Nephron (organoid): Measurements from ENCODE around the gene DES.
A peak's percentile ranks its signal among the peaks of the same experiment; 100 is the strongest.
"Not testable (repeated sequence)": the region's sequence is repeated elsewhere in the genome, so short reads cannot be mapped to it uniquely, and the experiment has no call there.

Experiments used
- H3K27ac Mint-ChIP-seq, 3 experiments: 2 replicates each; pipeline ENCODE4 v1.8.0; 2020; ENCODE audit warnings: mixed read lengths in 3 of 3, mild to moderate bottlenecking in 2 of 3, moderate library complexity in 1 of 3
- H3K27me3 Mint-ChIP-seq: 2 replicates; pipeline ENCODE4 v1.8.0; 2021; ENCODE audit warnings: low read depth, mild to moderate bottlenecking, moderate library complexity, mixed read lengths
- H3K36me3 Mint-ChIP-seq: 2 replicates; pipeline ENCODE4 v1.8.0; 2020; ENCODE audit warnings: low read depth, mixed read lengths
- H3K4me1 Mint-ChIP-seq: 2 replicates; pipeline ENCODE4 v1.8.0; 2020; ENCODE audit warnings: mixed read lengths
- H3K4me3 Mint-ChIP-seq, 3 experiments: 2 replicates each; pipeline ENCODE4 v1.8.0; 2020; ENCODE audit warnings: mild to moderate bottlenecking in 3 of 3, mixed read lengths in 3 of 3, moderate library complexity in 2 of 3
- H3K9me3 Mint-ChIP-seq: 2 replicates; pipeline ENCODE4 v1.8.0; 2020; ENCODE audit warnings: mixed read lengths
- TF ChIP-seq, protein P1 (sequence below), 3 experiments: fragments of 200-600 bp; sonication (generic); IDR thresholded peaks; one replicate each; pipeline ENCODE4 v1.5.0; 2021; ENCODE audit warnings: antibody characterized with exemption in 3 of 3; ENCODE audit not compliant: unreplicated experiment in 3 of 3

DES gene

DNA sequence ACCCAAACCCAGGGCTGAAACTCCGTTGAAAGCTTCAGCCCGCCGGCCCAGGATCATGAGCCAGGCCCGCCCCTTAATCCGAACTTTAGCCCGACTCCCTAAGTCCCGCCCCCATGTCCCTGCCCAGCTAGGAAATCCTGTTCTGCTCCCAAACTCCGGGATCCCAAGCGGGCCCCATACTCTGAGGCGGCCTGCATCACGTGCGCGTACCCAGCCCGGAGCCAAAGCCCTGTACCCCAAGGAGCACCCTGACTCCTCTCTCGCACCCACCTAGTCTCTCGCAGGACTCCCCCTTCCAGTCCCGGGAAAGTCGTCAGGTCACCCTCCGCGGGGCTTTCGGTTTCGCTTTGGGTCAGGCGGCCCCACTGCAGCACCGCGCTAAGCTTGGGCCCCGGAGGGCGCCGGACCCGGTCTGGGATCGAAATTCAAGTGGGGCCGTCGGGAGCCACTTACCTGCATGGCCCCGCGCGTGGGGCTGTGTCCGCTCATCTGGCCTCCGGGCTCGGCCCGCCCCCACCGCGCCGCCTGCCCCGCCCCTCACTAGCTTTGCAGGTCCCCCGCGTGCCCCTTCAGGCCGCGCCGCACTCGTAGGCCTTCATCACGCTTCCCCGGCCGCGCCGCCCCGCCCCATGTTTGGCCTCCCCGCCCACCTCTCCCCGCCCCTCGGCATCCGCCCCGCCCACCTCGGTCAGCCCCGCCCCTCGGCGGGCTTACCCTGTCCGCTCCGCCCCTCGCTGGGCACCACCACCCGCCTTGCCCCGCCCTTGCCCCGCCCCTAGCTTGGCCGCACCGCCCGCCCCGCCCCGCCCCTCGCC lies 30.7 kb upstream of the DES start, which contains the start of gene DNPEP:
DNPEP (minus strand) TSS at position 607 of the 815 bp plus-strand sequence; CDS start at position 489, 118 bp downstream.
- Mint-ChIP-seq H3K36me3 (peaks cover 35% of the 10 kb centered on the region), H3K9me3 (no peaks in the 10 kb centered on the region), H3K4me3 (peak within 1 kb of the TSS; percentile 92 to 96 (median 96)), H3K4me1 (peaks cover 5% of the 10 kb centered on the region), H3K27ac (peak within 1 kb of the TSS; percentile 89 to 97 (median 93)), H3K27me3 (no peaks in the 10 kb centered on the region)
- TF ChIP-seq, protein P1, sequence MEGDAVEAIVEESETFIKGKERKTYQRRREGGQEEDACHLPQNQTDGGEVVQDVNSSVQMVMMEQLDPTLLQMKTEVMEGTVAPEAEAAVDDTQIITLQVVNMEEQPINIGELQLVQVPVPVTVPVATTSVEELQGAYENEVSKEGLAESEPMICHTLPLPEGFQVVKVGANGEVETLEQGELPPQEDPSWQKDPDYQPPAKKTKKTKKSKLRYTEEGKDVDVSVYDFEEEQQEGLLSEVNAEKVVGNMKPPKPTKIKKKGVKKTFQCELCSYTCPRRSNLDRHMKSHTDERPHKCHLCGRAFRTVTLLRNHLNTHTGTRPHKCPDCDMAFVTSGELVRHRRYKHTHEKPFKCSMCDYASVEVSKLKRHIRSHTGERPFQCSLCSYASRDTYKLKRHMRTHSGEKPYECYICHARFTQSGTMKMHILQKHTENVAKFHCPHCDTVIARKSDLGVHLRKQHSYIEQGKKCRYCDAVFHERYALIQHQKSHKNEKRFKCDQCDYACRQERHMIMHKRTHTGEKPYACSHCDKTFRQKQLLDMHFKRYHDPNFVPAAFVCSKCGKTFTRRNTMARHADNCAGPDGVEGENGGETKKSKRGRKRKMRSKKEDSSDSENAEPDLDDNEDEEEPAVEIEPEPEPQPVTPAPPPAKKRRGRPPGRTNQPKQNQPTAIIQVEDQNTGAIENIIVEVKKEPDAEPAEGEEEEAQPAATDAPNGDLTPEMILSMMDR (IDR thresholded peaks at IDR 0.05; ENCODE audit: unreplicated experiment in 3 of 3), result no peak

DNA sequence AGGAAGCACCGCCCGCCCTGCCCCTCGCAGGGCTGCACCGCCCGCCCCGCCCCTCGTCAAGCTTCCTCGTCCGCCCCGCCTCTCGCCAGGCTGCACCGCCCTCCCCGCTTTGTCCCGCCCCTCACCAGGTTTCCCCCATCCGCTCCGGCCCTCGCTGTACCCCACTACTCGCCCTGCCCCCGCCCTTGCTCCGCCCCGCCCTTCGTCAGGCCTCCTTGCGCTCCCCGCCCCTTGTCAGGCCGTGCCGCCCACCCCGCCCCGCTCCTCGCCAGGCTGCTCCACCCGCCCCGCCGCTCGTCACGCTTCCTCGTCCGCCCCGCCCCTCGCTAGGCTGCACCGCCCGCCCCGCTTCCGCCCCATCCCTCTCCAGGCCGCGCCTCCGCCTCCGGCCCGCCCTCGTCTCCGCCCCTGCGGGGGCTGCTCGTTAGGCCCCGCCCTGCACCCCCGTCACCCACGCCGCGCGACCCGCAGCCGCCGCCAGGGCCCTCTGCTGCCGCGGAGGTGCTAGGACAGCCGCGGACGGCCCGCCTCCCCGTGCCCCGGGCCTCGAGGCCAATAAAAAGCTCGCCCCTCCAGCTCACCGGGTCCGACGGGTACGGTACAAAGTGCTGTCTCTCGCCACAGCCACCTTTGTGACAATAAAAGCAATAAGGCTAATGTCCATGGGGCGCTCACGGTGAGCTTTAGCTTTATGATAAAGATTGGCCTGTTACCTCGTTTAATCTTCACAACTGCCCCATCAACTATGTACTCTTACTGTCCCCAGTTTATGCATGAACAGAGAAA lies 29.9 kb upstream of the DES start:
- peaks cover 4% of the 10 kb centered on the region for H3K27me3 Mint-ChIP-seq
- H3K9me3 Mint-ChIP-seq, result no peaks in the 10 kb centered on the region
- H3K4me1 Mint-ChIP-seq, result peaks cover 5% of the 10 kb centered on the region
- peaks cover 31% of the 10 kb centered on the region for H3K36me3 Mint-ChIP-seq
- peak overlapping the region; percentile 77 to 96 (median 78) for H3K4me3 Mint-ChIP-seq
- TF ChIP-seq, protein P1 (IDR thresholded peaks at IDR 0.05; ENCODE audit: unreplicated experiment in 3 of 3), result peak; percentile 67 to 69 (median 68)
- H3K27ac Mint-ChIP-seq, result peak overlapping the region; percentile 81 to 97 (median 89)

DNA sequence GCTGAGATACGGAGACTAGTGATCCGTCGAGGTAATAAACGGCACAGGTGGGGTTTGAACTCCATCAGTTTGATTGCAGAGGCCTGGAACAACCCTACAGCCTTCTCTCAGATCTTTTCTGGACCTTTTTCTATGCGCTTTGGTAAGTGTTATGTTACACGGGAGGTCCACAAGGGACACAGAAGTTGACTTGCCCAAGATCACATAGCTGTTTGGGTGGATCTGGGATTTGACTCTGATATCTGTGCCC lies 29.3 kb upstream of the DES start:
- TF ChIP-seq, protein P1 (IDR thresholded peaks at IDR 0.05; ENCODE audit: unreplicated experiment in 3 of 3), result no peak
- Mint-ChIP-seq H3K36me3 (peaks cover 26% of the 10 kb centered on the region), H3K4me3 (peak overlapping the region; percentile 77 to 78 (median 78)), H3K9me3 (no peaks in the 10 kb centered on the region), H3K4me1 (peaks cover 5% of the 10 kb centered on the region), H3K27me3 (peaks cover 4% of the 10 kb centered on the region), H3K27ac (peak overlapping the region; percentile 81 to 89 (median 87))

DNA sequence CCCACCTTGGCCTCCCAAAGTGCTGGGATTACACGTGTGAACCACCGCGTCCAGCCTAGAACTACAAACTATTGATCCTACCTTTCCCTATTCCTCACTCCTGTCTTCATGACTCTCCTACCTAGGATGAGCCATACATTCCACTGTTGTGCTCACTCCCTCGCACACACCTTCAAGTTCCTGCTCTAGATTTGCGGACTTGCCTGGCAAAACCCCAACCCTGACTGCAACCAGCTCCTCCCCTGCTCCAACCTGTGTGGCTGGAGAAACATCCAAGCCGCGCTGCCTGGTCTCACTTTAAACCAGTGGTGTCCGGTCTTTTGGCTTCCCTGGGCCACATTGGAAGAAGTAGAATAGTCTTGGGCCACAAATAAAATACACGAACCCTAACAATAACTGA lies 25.4 kb upstream of the DES start:
- Mint-ChIP-seq H3K27me3 (peaks cover 4% of the 10 kb centered on the region), H3K9me3 (no peaks in the 10 kb centered on the region), H3K27ac (no peak overlapping the region), H3K4me1 (no peaks in the 10 kb centered on the region), H3K4me3 (no peak overlapping the region), H3K36me3 (no peaks in the 10 kb centered on the region)
- TF ChIP-seq, protein P1 (IDR thresholded peaks at IDR 0.05; ENCODE audit: unreplicated experiment in 3 of 3), result no peak

DNA sequence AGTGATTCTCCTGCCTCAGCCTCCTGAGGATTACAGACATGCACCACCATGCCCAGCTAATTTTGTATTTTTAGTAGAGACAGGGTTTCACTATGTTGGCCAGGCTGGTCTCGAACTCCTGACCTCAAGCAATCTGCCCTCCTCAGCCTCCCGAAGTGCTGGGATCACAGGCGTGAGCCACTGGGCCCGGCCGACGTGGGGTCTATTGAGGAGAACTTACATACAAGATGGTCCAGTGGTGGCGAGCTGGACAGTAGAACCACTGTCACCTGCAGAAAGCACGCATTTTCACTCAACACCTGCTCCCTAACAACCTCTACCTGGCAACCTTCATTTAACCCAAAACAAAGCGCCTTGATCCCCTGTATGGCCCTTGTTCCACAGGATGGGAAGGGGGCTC lies 23.1 kb upstream of the DES start:
- not testable (repeated sequence) for H3K9me3 Mint-ChIP-seq, H3K27me3 Mint-ChIP-seq, H3K27ac Mint-ChIP-seq, H3K36me3 Mint-ChIP-seq, H3K4me3 Mint-ChIP-seq, H3K4me1 Mint-ChIP-seq

DNA sequence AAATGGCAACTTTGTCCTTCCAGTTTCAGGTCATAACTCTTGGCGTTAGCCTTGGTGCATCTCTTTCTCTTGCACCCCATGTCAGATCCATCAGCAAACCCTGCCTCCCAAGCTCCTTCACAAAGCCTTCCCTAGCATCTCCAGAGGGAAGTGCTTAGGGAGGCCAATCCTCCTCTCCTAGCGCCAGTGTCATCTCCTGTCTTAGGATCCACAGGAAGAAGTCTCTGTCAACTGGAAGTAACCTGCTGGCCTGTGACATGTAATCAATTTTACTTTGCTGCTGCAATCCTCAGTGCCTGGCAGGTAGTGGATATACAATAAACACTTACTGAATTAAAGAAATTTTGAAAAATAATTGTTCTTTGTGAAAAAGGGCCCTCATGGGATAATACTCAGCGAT lies 22.6 kb upstream of the DES start:
- Mint-ChIP-seq H3K4me3 (no peak overlapping the region), H3K27ac (no peak overlapping the region), H3K27me3 (peaks cover 4% of the 10 kb centered on the region), H3K36me3 (no peaks in the 10 kb centered on the region), H3K9me3 (no peaks in the 10 kb centered on the region), H3K4me1 (peaks cover 8% of the 10 kb centered on the region)
- TF ChIP-seq, protein P1 (IDR thresholded peaks at IDR 0.05; ENCODE audit: unreplicated experiment in 3 of 3), result no peak
